ENCODE measurements around the gene FGFR1OP2.

GRCh38 chr12:26997003-26997402 lies 58.7 kb downstream of the FGFR1OP2 start:
- no peak for TF ChIP-seq EZH2 (IDR thresholded peaks at IDR 0.05; ENCODE audit: low read depth, unreplicated experiment)
- TF ChIP-seq CTCF (conservative IDR thresholded peaks at IDR 0.05; ENCODE audit: low read depth in 2 of 2): no peak
- no peak for TF ChIP-seq JUNB (IDR thresholded peaks at IDR 0.05; ENCODE audit: unreplicated experiment)
- no peak for TF ChIP-seq POLR2AphosphoS5 (IDR thresholded peaks at IDR 0.05; ENCODE audit: low read depth)
- TF ChIP-seq ZNF114 (CRISPR knock-in tag; IDR thresholded peaks at IDR 0.05): no peak
- no peak for TF ChIP-seq STAT1 (IDR thresholded peaks at IDR 0.05; ENCODE audit: unreplicated experiment)
- no peak for TF ChIP-seq EZH2phosphoT487 (IDR thresholded peaks at IDR 0.05; ENCODE audit: unreplicated experiment)
- no peak for TF ChIP-seq CREB1 (CRISPR knock-in tag; IDR thresholded peaks at IDR 0.05; ENCODE audit: low read depth)
- TF ChIP-seq, protein P1, sequence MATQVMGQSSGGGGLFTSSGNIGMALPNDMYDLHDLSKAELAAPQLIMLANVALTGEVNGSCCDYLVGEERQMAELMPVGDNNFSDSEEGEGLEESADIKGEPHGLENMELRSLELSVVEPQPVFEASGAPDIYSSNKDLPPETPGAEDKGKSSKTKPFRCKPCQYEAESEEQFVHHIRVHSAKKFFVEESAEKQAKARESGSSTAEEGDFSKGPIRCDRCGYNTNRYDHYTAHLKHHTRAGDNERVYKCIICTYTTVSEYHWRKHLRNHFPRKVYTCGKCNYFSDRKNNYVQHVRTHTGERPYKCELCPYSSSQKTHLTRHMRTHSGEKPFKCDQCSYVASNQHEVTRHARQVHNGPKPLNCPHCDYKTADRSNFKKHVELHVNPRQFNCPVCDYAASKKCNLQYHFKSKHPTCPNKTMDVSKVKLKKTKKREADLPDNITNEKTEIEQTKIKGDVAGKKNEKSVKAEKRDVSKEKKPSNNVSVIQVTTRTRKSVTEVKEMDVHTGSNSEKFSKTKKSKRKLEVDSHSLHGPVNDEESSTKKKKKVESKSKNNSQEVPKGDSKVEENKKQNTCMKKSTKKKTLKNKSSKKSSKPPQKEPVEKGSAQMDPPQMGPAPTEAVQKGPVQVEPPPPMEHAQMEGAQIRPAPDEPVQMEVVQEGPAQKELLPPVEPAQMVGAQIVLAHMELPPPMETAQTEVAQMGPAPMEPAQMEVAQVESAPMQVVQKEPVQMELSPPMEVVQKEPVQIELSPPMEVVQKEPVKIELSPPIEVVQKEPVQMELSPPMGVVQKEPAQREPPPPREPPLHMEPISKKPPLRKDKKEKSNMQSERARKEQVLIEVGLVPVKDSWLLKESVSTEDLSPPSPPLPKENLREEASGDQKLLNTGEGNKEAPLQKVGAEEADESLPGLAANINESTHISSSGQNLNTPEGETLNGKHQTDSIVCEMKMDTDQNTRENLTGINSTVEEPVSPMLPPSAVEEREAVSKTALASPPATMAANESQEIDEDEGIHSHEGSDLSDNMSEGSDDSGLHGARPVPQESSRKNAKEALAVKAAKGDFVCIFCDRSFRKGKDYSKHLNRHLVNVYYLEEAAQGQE (IDR thresholded peaks at IDR 0.05; ENCODE audit: unreplicated experiment): no peak
- TF ChIP-seq ZNF462 (CRISPR knock-in tag; IDR thresholded peaks at IDR 0.05): no peak
- TF ChIP-seq NANOG (IDR thresholded peaks at IDR 0.05; ENCODE audit: borderline replicate concordance): no peak
- TF ChIP-seq, protein P2, sequence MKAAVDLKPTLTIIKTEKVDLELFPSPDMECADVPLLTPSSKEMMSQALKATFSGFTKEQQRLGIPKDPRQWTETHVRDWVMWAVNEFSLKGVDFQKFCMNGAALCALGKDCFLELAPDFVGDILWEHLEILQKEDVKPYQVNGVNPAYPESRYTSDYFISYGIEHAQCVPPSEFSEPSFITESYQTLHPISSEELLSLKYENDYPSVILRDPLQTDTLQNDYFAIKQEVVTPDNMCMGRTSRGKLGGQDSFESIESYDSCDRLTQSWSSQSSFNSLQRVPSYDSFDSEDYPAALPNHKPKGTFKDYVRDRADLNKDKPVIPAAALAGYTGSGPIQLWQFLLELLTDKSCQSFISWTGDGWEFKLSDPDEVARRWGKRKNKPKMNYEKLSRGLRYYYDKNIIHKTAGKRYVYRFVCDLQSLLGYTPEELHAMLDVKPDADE (IDR thresholded peaks at IDR 0.05): no peak
- TF ChIP-seq ZNF331 (CRISPR knock-in tag; IDR thresholded peaks at IDR 0.05; ENCODE audit: low read depth): no peak
